Measurements from ENCODE around the gene GUSB.
"Not testable (repeated sequence)": the region's sequence is repeated elsewhere in the genome, so short reads cannot be mapped to it uniquely, and the experiment has no call there.

The GUSB gene

GRCh38 chr7:65975814-65976445 is 6.1 kb downstream of the GUSB start:
- DNase-seq (ENCODE audit: low read depth in 2 of 2): no peak

GRCh38 chr7:65974876-65975275 is 7.1 kb downstream of the GUSB start:
- no peak for DNase-seq (ENCODE audit: low read depth in 2 of 2)

GRCh38 chr7:65974191-65974801 is 7.7 kb downstream of the GUSB start:
- DNase-seq (ENCODE audit: low read depth in 2 of 2): no peak

- DNase-seq (ENCODE audit: low read depth in 2 of 2): no peak
These were observed 9.0 kb downstream of the GUSB start for GRCh38 chr7:65972976-65973375.

GRCh38 chr7:65971021-65971420 is 11.0 kb downstream of the GUSB start:
- no peak for DNase-seq (ENCODE audit: low read depth in 2 of 2)

GRCh38 chr7:65968256-65969185 is 13.5 kb downstream of the GUSB start:
- no peak for DNase-seq (ENCODE audit: low read depth in 2 of 2)

- DNase-seq (ENCODE audit: low read depth in 2 of 2): no peak
These were observed 14.5 kb downstream of the GUSB start for GRCh38 chr7:65967361-65968155.

GRCh38 chr7:65966146-65966545 is 15.9 kb downstream of the GUSB start:
- no peak for DNase-seq (ENCODE audit: low read depth in 2 of 2)

- not testable (repeated sequence) for DNase-seq (ENCODE audit: low read depth in 2 of 2)
These were observed 17.3 kb downstream of the GUSB start for GRCh38 chr7:65964671-65965070.

GRCh38 chr7:65962033-65962432 is 20.0 kb downstream of the GUSB start:
- no peak for DNase-seq (ENCODE audit: low read depth in 2 of 2)

GRCh38 chr7:65960351-65961074 is 21.5 kb downstream of the GUSB start:
- no peak for DNase-seq (ENCODE audit: low read depth in 2 of 2)

- no peak for DNase-seq (ENCODE audit: low read depth in 2 of 2)
These were observed 26.3 kb downstream of the GUSB start for GRCh38 chr7:65955718-65956117.

GRCh38 chr7:65953890-65954450 is 28.0 kb downstream of the GUSB start:
- no peak for DNase-seq (ENCODE audit: low read depth in 2 of 2)

GRCh38 chr7:65953001-65953720 is 28.9 kb downstream of the GUSB start:
- DNase-seq (ENCODE audit: low read depth in 2 of 2): no peak

- no peak for DNase-seq (ENCODE audit: low read depth in 2 of 2)
These were observed 30.0 kb downstream of the GUSB start for GRCh38 chr7:65951837-65952578.

GRCh38 chr7:65946904-65947303 is 35.1 kb downstream of the GUSB start:
- DNase-seq (ENCODE audit: low read depth in 2 of 2): no peak

- not testable (repeated sequence) for DNase-seq (ENCODE audit: low read depth in 2 of 2)
These were observed 36.2 kb downstream of the GUSB start for GRCh38 chr7:65945787-65946186.

- DNase-seq (ENCODE audit: low read depth in 2 of 2): no peak
These were observed 43.6 kb downstream of the GUSB start for GRCh38 chr7:65938336-65938895.

GRCh38 chr7:65937296-65937695 is 44.7 kb downstream of the GUSB start:
- DNase-seq (ENCODE audit: low read depth in 2 of 2): no peak

Data from stimulated activated CD4-positive, alpha-beta T cell treated with anti-CD3 and anti-CD28 coated beads, Interleukin-12 subunit alpha, Interleukin-12 subunit beta, amount 100 ng/mL, for 24 hours (primary cell).